HCT116 (cell line): Measurements from ENCODE around the gene CPA1. TPM values are rescaled to one million over a fixed set of nuclear protein-coding genes. Genes with fewer than 3 reads are reported as not detected.

Experiments used
- ATAC-seq: fragments of 200-7000 bp; cut with Tn5 transposase; 2 replicates; pipeline ENCODE4 v1.9.1; 2020; ENCODE audit warnings: mild to moderate bottlenecking, moderate library complexity
- BruUV-seq: library from RNA; stranded (reverse); fragments of 400-500 nt; replicated peaks from 2 replicates; lab custom pipeline; 2021; lab: Mats Ljungman, UMichigan
- CTCF ChIA-PET: fragments of 300-600 bp; sonication (Branson Sonifier 250); formaldehyde crosslinking; loops from one replicate; lab custom pipeline; 2021; ENCODE audit warnings: antibody characterized with exemption; lab: Charles Lee
- POLR2A ChIA-PET: fragments of 300-600, 350-600 bp; sonication (Branson Sonifier 250); formaldehyde crosslinking; loops from one replicate; lab custom pipeline; 2021; ENCODE audit warnings: antibody characterized with exemption; lab: Charles Lee
- RAD21 ChIA-PET, 2 experiments: fragments of 300-600 bp; sonication (Branson Sonifier 250); formaldehyde crosslinking; loops; one replicate each; lab custom pipeline; 2023; ENCODE audit warnings: low total read pairs in 2 of 2; ENCODE audit not compliant: uncharacterized antibody in 2 of 2, unreplicated experiment in 2 of 2, low non-redundant PET in 1 of 2; lab: Charles Lee
- DNase-seq: peaks from one replicate; pipeline ENCODE4 v3.0.0-alpha.2; 2010; ENCODE audit warnings: low read depth, low spot score
- H2AFZ ChIP-seq: fragments of 200-600 bp; shearing (Covaris generic), sonication (generic); 2 replicates; pipeline ENCODE4 v1.6.1; 2017; ENCODE audit warnings: low read depth, mixed run types, mixed read lengths, antibody characterized with exemption, low read length; ENCODE audit not compliant: poor library complexity, severe bottlenecking
- H3K27ac ChIP-seq: 2 replicates; pipeline ENCODE4 v1.5.1; 2012; ENCODE audit warnings: low read depth, low read length
- H3K27me3 ChIP-seq: fragments of 200-600 bp; sonication (generic); 2 replicates; pipeline ENCODE4 v1.6.1; 2016; ENCODE audit warnings: mixed run types, low read length, mixed read lengths; ENCODE audit not compliant: insufficient read depth
- H3K36me3 ChIP-seq, 2 experiments: fragments of 200-500 bp in 1 of 2; fragments of 200-600 bp in 1 of 2; sonication (Bioruptor generic) in 1 of 2; sonication (generic) in 1 of 2; 2 replicates each; pipeline versions ENCODE4 v1.5.1 to v1.6.1; 2014 to 2016; ENCODE audit warnings: low read length in 2 of 2, inconsistent platforms in 1 of 2, mixed read lengths in 1 of 2, mixed run types in 1 of 2; ENCODE audit not compliant: insufficient read depth in 2 of 2, control insufficient read depth in 1 of 2
- H3K4me1 ChIP-seq, 2 experiments: fragments of 200-600 bp in 1 of 2; sonication (generic) in 1 of 2; 2 replicates each; pipeline versions ENCODE4 v1.5.1 to v1.6.1; 2012 to 2017; ENCODE audit warnings: low read length in 2 of 2, inconsistent platforms in 1 of 2, mild to moderate bottlenecking in 1 of 2, mixed read lengths in 1 of 2, mixed run types in 1 of 2, moderate library complexity in 1 of 2; ENCODE audit not compliant: insufficient read depth in 2 of 2, control insufficient read depth in 1 of 2
- H3K4me2 ChIP-seq: fragments of 200-600 bp; sonication (generic); 2 replicates; pipeline ENCODE4 v1.6.1; 2017; ENCODE audit warnings: mixed run types, low read length, mixed read lengths
- H3K4me3 ChIP-seq, 2 experiments: fragments of 200-600 bp in 1 of 2; sonication (generic) in 1 of 2; replicated peaks in 1 of 2; 2 replicates each; pipeline ENCODE4 v1.5.1; 2011 to 2016; ENCODE audit warnings: low read length in 2 of 2, control low read depth in 1 of 2, low read depth in 1 of 2, mild to moderate bottlenecking in 1 of 2, mixed read lengths in 1 of 2, mixed run types in 1 of 2
- H3K79me2 ChIP-seq: fragments of 200-600 bp; sonication (generic); 2 replicates; pipeline ENCODE4 v1.6.1; 2017; ENCODE audit warnings: mild to moderate bottlenecking, mixed run types, low read length, moderate library complexity, mixed read lengths; ENCODE audit not compliant: insufficient read depth
- H3K9ac ChIP-seq: fragments of 200-600 bp; sonication (generic); 2 replicates; pipeline ENCODE4 v1.6.1; 2016; ENCODE audit warnings: low read length, mixed read lengths
- H3K9me2 ChIP-seq: fragments of 200-600 bp; sonication (generic), shearing (Covaris generic); 2 replicates; pipeline ENCODE4 v1.6.1; 2017; ENCODE audit warnings: mixed run types, mild to moderate bottlenecking, moderate library complexity; ENCODE audit not compliant: insufficient read depth
- H3K9me3 ChIP-seq, 2 experiments: fragments of 200-500 bp in 1 of 2; fragments of 200-600 bp in 1 of 2; sonication (Bioruptor generic) in 1 of 2; sonication (generic) in 1 of 2; 2 replicates each; pipeline ENCODE4 v1.6.1; 2014 to 2017; ENCODE audit warnings: low read length in 2 of 2, mixed read lengths in 2 of 2, inconsistent platforms in 1 of 2, low read depth in 1 of 2, mild to moderate bottlenecking in 1 of 2, mixed run types in 1 of 2, moderate library complexity in 1 of 2; ENCODE audit not compliant: control insufficient read depth in 1 of 2, insufficient read depth in 1 of 2
- H4K20me1 ChIP-seq: fragments of 200-600 bp; sonication (generic), shearing (Covaris generic); 2 replicates; pipeline ENCODE4 v1.6.1; 2017; ENCODE audit warnings: mixed run types, mild to moderate bottlenecking, moderate library complexity; ENCODE audit not compliant: insufficient read depth
- CEBPB ChIP-seq: IDR thresholded peaks from 2 replicates; pipeline ENCODE4 v1.6.1; 2012; ENCODE audit warnings: low read depth
- EZH2phosphoT487 ChIP-seq: fragments of 200-600 bp; IDR thresholded peaks from 2 replicates; pipeline ENCODE4 v1.6.1; 2018; ENCODE audit warnings: antibody characterized with exemption, borderline replicate concordance
- FOSL1 ChIP-seq: IDR thresholded peaks from 2 replicates; pipeline ENCODE4 v1.6.1; 2012; ENCODE audit warnings: low read depth
- JUND ChIP-seq: IDR thresholded peaks from 2 replicates; pipeline ENCODE4 v1.6.1; 2012
- REST ChIP-seq: IDR thresholded peaks from 2 replicates; pipeline ENCODE4 v1.6.1; 2012; ENCODE audit warnings: low read depth
- SP1 ChIP-seq: IDR thresholded peaks from 2 replicates; pipeline ENCODE4 v1.6.1; 2012; ENCODE audit warnings: low read depth
- ZNF274 ChIP-seq: fragments of 200-500 bp; sonication (Bioruptor generic); IDR thresholded peaks from 2 replicates; pipeline ENCODE4 v1.6.1; 2014; ENCODE audit warnings: mild to moderate bottlenecking, low read depth, low read length, inconsistent platforms
- intact Hi-C: fragments of 100-400 bp; cut with micrococcal nuclease; formaldehyde crosslinking; loops from 2 replicates; pipeline ENCODE4 v1.10.0; 2022
- total RNA-seq: library from RNA; stranded (reverse); gene quantifications from one replicate; pipeline ENCODE4 v1.2.1, GENCODE V29; 2021; ENCODE audit not compliant: unreplicated experiment
- TF ChIP-seq, protein P1 (sequence below), 3 experiments: fragments of 200-600 bp in 1 of 3; sonication (generic) in 1 of 3; IDR thresholded peaks in 2 of 3; conservative IDR thresholded peaks in 1 of 3; 2 replicates each; pipeline ENCODE4 v1.5.1; 2012 to 2017; ENCODE audit warnings: low read depth in 2 of 3, low read length in 2 of 3, antibody characterized with exemption in 1 of 3, borderline replicate concordance in 1 of 3, control low read depth in 1 of 3, mild to moderate bottlenecking in 1 of 3, mixed read lengths in 1 of 3, mixed run types in 1 of 3, moderate library complexity in 1 of 3; ENCODE audit not compliant: insufficient read depth in 1 of 3

CPA1 gene
- total RNA-seq, 1 experiment from 2014 or later, result 11.9 TPM

GRCh38 chr7:130352194-130353074 lies 27.9 kb upstream of the CPA1 start:
- POLR2A ChIA-PET, result interaction anchor here (0.6 kb wide), 1 partner anchor 288 kb away, joined by 3 read pairs; no protein-coding TSS in a partner anchor
- DNase-seq (no peak), ATAC-seq (no peak)
- RAD21 ChIA-PET, result no interaction called here
- Histone ChIP-seq H3K4me3 (no peak overlapping the region), H3K9me2 (no peaks in the 10 kb centered on the region), H3K27me3 (no peaks in the 10 kb centered on the region), H3K9ac (no peak overlapping the region), H3K9me3 (no peaks in the 10 kb centered on the region), H3K4me1 (peaks cover 27 to 38% of the 10 kb centered on the region in 2 experiments), H2AFZ (peak overlapping the region; percentile 78), H3K36me3 (no peaks in the 10 kb centered on the region), H3K4me2 (peak overlapping the region; percentile 39), H3K27ac (no peak overlapping the region), H4K20me1 (no peaks in the 10 kb centered on the region), H3K79me2 (no peaks in the 10 kb centered on the region)
- CTCF ChIA-PET, result no interaction called here
- peak; percentile 69 for TF ChIP-seq JUND
- TF ChIP-seq SP1, result peak; percentile 29
- no peak for TF ChIP-seq REST
- TF ChIP-seq FOSL1, result peak; percentile 78
- TF ChIP-seq ZNF274, result no peak
- TF ChIP-seq, protein P1, sequence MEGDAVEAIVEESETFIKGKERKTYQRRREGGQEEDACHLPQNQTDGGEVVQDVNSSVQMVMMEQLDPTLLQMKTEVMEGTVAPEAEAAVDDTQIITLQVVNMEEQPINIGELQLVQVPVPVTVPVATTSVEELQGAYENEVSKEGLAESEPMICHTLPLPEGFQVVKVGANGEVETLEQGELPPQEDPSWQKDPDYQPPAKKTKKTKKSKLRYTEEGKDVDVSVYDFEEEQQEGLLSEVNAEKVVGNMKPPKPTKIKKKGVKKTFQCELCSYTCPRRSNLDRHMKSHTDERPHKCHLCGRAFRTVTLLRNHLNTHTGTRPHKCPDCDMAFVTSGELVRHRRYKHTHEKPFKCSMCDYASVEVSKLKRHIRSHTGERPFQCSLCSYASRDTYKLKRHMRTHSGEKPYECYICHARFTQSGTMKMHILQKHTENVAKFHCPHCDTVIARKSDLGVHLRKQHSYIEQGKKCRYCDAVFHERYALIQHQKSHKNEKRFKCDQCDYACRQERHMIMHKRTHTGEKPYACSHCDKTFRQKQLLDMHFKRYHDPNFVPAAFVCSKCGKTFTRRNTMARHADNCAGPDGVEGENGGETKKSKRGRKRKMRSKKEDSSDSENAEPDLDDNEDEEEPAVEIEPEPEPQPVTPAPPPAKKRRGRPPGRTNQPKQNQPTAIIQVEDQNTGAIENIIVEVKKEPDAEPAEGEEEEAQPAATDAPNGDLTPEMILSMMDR (IDR thresholded peaks at IDR 0.05 in 2 of 3, conservative IDR thresholded peaks at IDR 0.05 in 1 of 3; ENCODE audit: borderline replicate concordance in 1 of 3, insufficient read depth in 1 of 3, low read depth in 2 of 3, low read length in 2 of 3), result no peak
- no peak for TF ChIP-seq EZH2phosphoT487
- peak; percentile 95 for TF ChIP-seq CEBPB
- intact Hi-C loops, result no loop called here
- no TSS peak for BruUV-seq
